ENCODE data around the gene SYT6.
"Not testable (repeated sequence)": the region's sequence is repeated elsewhere in the genome, so short reads cannot be mapped to it uniquely, and the experiment has no call there.

Gene SYT6

DNA sequence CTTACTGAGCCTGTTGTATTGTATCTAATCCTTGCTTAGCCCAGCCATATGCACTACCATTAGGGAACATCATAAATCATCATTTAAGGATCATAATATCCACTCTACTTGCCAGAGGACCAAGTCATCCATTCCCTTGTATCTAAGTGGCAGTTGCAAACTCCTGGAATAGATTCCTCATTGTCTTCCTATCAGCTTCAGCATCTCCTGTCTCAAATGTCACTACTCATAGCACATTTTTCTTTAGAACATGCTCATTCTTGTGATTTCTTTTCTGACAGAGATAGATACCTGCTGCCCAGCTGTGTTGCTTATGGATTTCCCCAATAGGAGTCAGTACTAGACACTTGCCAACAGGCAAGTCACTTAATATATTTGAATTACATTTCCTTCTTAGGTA is 90.1 kb downstream of the SYT6 start:
- no peak for DNase-seq

DNA sequence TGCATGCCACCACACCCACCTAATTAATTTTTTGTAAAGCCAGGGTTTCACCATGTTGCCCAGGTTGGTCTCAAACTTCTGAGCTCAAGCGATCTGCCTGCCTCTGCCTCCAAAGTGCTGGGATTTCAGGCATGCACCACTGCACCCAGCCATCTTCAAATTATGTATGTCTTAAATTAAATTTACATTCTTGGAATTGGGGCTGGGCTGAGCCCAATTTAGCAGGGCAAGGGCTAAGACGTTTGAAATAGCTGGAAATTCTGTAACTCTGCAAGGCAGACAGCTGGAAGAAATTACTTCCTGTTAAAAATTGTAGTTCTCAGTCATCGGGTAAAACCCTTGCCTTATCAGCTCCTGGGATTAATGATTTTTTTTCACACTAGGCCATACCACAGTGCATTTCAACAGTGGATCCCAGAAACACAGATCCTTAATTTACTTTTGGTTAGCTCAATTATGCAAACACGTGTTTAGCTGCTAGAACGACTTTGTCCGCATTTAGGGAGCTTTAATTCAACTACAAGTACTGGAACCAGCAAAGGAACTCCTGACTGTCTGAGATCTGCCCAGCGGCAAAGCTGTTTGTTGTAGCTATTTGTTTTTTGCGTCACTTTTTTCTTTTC is 91.1 kb downstream of the SYT6 start:
- no peak for DNase-seq

DNA sequence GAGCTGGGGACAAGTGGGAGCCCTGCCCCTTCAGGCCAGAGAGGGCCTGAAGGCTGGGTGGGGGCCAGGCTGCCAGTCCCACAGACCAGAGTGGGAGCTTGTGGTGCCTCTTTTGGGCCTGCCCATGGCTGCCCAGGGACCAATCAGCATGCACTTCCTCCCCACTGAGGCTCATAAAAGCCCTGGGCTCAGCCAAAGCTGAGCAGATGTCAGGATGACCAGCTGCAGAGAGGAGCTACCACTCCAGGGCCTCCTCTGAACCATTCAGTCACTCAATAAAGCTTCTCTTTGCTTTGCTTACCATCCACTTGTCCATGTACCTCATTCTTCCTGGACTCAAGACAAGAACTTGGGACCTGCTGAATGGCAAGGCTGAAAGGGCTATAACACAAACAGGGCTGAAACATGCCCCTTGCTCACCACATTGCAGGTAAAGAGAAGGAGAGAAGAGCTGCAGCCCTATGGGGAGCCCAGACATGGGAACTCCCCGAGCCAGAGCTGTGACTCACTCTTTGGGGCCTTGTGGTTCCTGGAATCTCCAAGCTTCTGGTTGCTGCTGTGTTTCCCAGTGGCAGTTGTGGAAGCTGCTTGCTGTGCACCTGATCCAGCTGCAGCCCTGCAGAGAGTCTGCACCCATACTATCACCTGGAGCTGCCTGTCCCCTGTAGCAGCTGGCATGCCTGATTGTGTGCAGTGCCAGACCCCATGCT is 92.4 kb downstream of the SYT6 start:
- no peak for DNase-seq

DNA sequence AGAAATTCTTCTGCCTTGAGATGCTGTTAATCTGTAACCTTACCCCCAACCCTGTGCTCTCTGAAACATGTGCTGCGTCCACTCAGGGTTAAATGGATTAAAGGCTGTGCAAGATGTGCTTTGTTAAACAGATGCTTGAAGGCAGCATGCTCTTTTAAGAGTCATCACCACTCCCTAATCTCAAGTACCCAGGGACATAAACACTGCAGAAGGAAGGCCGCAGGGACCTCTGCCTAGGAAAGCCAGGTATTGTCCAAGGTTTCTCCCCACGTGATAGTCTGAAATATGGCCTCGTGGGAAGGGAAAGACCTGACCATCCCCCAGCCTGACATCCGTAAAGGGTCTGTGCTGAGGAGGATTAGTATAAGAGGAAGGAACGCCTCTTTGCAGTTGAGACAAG is 95.4 kb downstream of the SYT6 start:
- DNase-seq, result not testable (repeated sequence)

DNA sequence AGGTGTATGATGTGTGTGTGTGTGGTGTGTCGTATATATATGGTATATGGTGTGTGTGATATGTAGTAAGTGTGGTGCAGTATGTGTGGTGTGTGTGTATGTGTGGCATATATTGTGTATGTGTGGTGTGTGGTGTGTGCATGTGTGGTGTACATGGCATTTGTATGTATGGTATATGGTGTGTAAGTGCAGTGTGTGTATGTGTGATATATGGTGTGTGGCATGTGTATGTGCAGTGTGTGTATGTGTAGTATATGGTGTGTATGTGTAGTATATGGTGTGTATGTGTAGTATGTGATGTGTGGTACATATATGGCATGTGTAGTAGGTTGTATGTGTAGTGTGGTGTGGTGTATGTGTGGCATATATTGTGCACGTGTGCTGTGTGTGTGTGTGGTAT is 99.5 kb downstream of the SYT6 start:
- no peak for DNase-seq

DNA sequence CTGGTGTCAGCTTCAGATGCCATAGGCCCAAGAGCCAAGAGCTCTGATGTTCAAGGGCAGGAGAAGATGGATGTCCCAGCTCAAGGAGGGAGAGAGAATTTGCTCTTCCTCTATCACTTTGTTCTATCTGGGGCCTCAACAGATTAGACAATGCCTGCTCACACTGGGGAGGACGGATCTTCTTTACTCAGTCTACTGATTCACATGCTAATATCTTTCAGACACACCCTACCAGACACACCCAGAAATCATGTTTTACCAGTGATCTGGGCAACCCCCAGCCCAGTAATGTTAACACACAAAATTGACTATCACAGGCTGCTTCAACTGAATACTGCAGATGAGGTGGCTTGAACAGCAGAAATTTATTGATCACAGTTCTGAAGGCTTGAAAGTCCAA is 105.4 kb downstream of the SYT6 start:
- DNase-seq, result no peak

DNA sequence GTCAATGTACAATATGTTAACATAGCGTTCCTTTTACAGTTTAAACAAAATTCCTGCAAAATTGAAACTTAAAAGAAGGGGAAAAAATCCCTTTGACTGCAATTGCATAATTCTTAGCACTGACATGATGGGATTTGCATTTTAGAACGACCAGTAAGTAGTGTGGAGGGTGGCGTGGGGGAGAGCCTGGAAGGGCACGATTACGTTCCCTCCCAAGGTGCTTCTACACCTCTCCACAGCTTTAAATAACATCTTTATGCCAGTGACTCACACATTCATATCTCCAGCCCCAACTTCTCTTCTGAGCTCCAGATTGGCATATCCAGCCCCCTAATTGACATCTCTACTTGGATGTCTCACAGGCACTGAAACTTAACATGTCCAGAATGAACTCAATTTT is 110.1 kb downstream of the SYT6 start:
- DNase-seq, result no peak

DNA sequence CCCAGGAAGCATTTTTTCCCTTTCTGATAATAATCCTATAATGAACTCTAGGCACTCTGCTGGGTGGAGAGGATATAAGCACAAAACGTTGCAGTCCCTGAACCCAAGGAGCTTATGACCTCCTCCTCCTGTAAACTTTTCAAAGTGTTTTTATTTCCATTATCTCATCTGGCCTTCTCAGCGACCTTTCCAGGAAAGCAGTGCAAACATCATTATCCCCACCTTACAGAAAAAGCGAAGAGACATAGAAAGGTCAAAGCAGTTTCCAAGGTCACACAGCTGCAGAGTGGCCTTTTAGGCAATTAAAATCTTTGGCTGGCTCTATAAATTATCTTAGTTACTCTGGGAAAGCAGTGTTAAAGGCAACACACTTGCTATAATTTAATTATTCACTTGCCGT is 110.6 kb downstream of the SYT6 start:
- no peak for DNase-seq

DNA sequence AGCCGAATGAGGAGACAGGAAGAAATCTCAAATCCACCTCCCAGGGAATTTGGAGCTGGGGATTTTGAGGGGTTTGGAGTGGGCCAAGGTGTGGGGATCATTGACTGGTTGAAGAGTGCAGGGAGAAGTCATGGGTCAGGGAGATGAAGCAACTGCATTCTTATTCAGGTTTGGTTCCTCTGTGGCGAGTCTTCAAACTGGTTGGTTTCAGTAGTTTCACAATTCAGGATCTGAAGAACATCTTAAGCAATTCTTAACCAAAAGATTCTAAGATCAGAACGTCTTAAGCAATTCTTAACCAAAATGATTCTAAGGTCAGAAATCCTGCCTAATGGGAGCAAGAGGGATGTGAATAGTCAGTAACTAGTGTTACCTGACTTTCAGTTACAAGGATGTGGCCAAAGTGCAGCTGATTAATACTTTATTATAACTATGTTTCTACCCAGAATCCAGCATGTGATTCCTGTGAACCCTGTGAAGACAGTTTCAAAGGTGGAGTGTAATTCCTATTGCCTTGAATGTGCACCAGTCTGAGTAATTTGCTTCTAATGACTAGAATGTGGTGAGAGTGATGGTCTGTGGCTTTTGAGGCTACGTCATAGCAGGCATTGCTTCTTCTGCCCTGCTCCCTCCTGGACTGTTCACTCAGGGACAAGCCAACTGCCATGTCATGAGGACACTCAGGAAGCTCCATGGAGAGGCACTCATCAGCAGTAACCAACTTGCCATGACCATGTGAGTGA is 113.2 kb downstream of the SYT6 start:
- peak; percentile 56 for DNase-seq
